Posterior cingulate gyrus (tissue), 11 donors: ENCODE data around the gene RNU2-63P.
"Not testable (repeated sequence)": the region's sequence is repeated elsewhere in the genome, so short reads cannot be mapped to it uniquely, and the experiment has no call there.

Source experiments
- DNase-seq, 10 donors: peaks; one replicate each; pipeline versions ENCODE4 v3.0.0 to v3.0.0-alpha.2; 2020 to 2021; ENCODE audit warnings: mixed read lengths in 3 of 10
- intact Hi-C: fragments of 100-400 bp; cut with DNase I; formaldehyde crosslinking; loops from one replicate; pipeline ENCODE4 v1.15.1; 2023

RNU2-63P gene

GRCh38 chr2:88016086-88016959 lies at the start of gene RNU2-63P:
TSS of gene RNU2-63P (minus strand) at chr2:88016547.
- DNase-seq, result peak; percentile 29 to 95 (median 68)
- intact Hi-C loops, result loop anchor here (5.0 kb wide), 1 partner anchor 41 kb away; the partner anchor contains the start of gene KRCC1

GRCh38 chr2:88061295-88061694 lies 44.9 kb upstream of the RNU2-63P start:
- DNase-seq, result no peak
- intact Hi-C loops, result no loop called here

- no peak for DNase-seq
- intact Hi-C loops, result loop anchor here (1.0 kb wide), 1 partner anchor 99 kb away; no protein-coding TSS in a partner anchor
Observed at GRCh38 chr2:88060907-88061275, 44.5 kb upstream of the RNU2-63P start.

GRCh38 chr2:88059979-88060906 lies 43.9 kb upstream of the RNU2-63P start:
- intact Hi-C loops, result loop anchor here (1.0 to 5.0 kb wide), 2 partner anchors 43 to 100 kb away; partner anchors contain the start of gene RNU2-63P
- peak in 1 of 10 donors; percentile 17 for DNase-seq

GRCh38 chr2:88058191-88058590 lies 41.8 kb upstream of the RNU2-63P start:
- no peak for DNase-seq
- intact Hi-C loops, result loop anchor here (5.0 kb wide), 1 partner anchor 41 kb away; the partner anchor contains the start of gene RNU2-63P

- intact Hi-C loops, result loop anchor here (5.0 kb wide), 1 partner anchor 40 kb away; the partner anchor contains the start of gene RNU2-63P
- DNase-seq, result no peak
Observed at GRCh38 chr2:88057437-88057844, 41.1 kb upstream of the RNU2-63P start.

GRCh38 chr2:88055371-88056128 lies 39.2 kb upstream of the RNU2-63P start, which contains the start of gene KRCC1:
TSS of gene KRCC1 (minus strand) at chr2:88055783. CDS start at chr2:88028563, 27,220 bp downstream.
- intact Hi-C loops, result loop anchor here (5.0 kb wide), 1 partner anchor 38 kb away; the partner anchor contains the start of gene RNU2-63P
- peak; percentile 95 to 100 (median 96) for DNase-seq

GRCh38 chr2:88054782-88055370 lies 38.5 kb upstream of the RNU2-63P start:
- no peak for DNase-seq
- intact Hi-C loops, result loop anchor here (5.0 kb wide), 1 partner anchor 38 kb away; the partner anchor contains the start of gene RNU2-63P

GRCh38 chr2:88053934-88054781 lies 37.8 kb upstream of the RNU2-63P start:
- no peak for DNase-seq

GRCh38 chr2:88053296-88053695 lies 36.9 kb upstream of the RNU2-63P start:
- no peak for DNase-seq
- intact Hi-C loops, result no loop called here

More at GRCh38 chr2:88053934-88054781, 37.8 kb upstream of the RNU2-63P start:
- intact Hi-C loops, result no loop called here

- DNase-seq, result no peak
- intact Hi-C loops, result no loop called here
Observed at GRCh38 chr2:88051792-88052191, 35.4 kb upstream of the RNU2-63P start.

GRCh38 chr2:88049622-88050021 lies 33.3 kb upstream of the RNU2-63P start:
- DNase-seq, result no peak
- intact Hi-C loops, result no loop called here

GRCh38 chr2:88048541-88048940 lies 32.2 kb upstream of the RNU2-63P start:
- no peak for DNase-seq
- intact Hi-C loops, result no loop called here

- intact Hi-C loops, DNase-seq: not testable (repeated sequence)
Observed at GRCh38 chr2:88045561-88045960, 29.2 kb upstream of the RNU2-63P start.

- intact Hi-C loops, result no loop called here
- DNase-seq, result no peak
Observed at GRCh38 chr2:88042476-88042875, 26.1 kb upstream of the RNU2-63P start.

GRCh38 chr2:88038263-88039105 lies 22.1 kb upstream of the RNU2-63P start:
- intact Hi-C loops, result no loop called here
- no peak for DNase-seq

GRCh38 chr2:88036606-88037005 lies 20.3 kb upstream of the RNU2-63P start:
- intact Hi-C loops, result no loop called here
- no peak for DNase-seq
